Endothelial cell of umbilical vein (primary cell): ENCODE measurements around the gene COX18. TPM values are rescaled to one million over a fixed set of nuclear protein-coding genes. Genes with fewer than 3 reads are reported as not detected.

Experiments
- BruUV-seq: library from RNA; stranded (reverse); fragments of 400-500 nt; replicated peaks from 2 replicates; lab custom pipeline; 2021; lab: Mats Ljungman, UMichigan
- CTCF ChIA-PET: fragments of 300-600, 350-600 bp; sonication (Branson Sonifier 250); formaldehyde crosslinking; loops from one replicate; lab custom pipeline; 2021; ENCODE audit warnings: antibody characterized with exemption, inconsistent platforms; lab: Charles Lee
- POLR2A ChIA-PET: fragments of 300-600, 350-600 bp; sonication (Branson Sonifier 250); formaldehyde crosslinking; loops from one replicate; lab custom pipeline; 2021; ENCODE audit warnings: antibody characterized with exemption, inconsistent platforms; lab: Charles Lee
- DNase-seq: peaks from one replicate; pipeline ENCODE4 v3.0.0-alpha.2; 2011; ENCODE audit warnings: low read depth, low spot score
- FAIRE-seq: peaks from 2 replicates; lab custom pipeline; 2011; peaks lifted over from hg19 to GRCh38; lab: Jason Lieb, UNC
- H2AFZ ChIP-seq: 2 replicates; pipeline ENCODE4 v1.6.0; 2012; ENCODE audit warnings: low read depth, low read length, control low read depth, inconsistent platforms
- H3K27ac ChIP-seq: 2 replicates; pipeline ENCODE4 v1.5.1; 2011; ENCODE audit warnings: low read depth, mild to moderate bottlenecking, control low read depth, low read length, moderate library complexity; ENCODE audit not compliant: insufficient read depth
- H3K27me3 ChIP-seq, 2 experiments: 2 replicates each; pipeline versions ENCODE4 v1.6.0 to v1.6.1; 2011; ENCODE audit warnings: low read length in 2 of 2, mixed read lengths in 1 of 2; ENCODE audit not compliant: control insufficient read depth in 2 of 2, insufficient read depth in 2 of 2
- H3K36me3 ChIP-seq, 2 experiments: 2 replicates in 1 of 2; 3 replicates in 1 of 2; pipeline ENCODE4 v1.5.1; 2011; ENCODE audit warnings: low read length in 2 of 2, mild to moderate bottlenecking in 1 of 2, moderate library complexity in 1 of 2; ENCODE audit not compliant: control insufficient read depth in 2 of 2, insufficient read depth in 2 of 2; ENCODE audit errors: extremely low read depth in 1 of 2
- H3K4me1 ChIP-seq: 3 replicates; pipeline ENCODE4 v1.5.1; 2011; ENCODE audit warnings: mild to moderate bottlenecking, low read length; ENCODE audit not compliant: control insufficient read depth, insufficient read depth; ENCODE audit errors: extremely low read depth
- H3K4me2 ChIP-seq: 2 replicates; pipeline ENCODE4 v1.6.1; 2011; ENCODE audit warnings: low read length, control low read depth, mixed read lengths; ENCODE audit not compliant: insufficient read depth
- H3K4me3 ChIP-seq, 3 experiments: fragments of 200-600 bp in 1 of 3; sonication (generic), shearing (Covaris generic) in 1 of 3; replicated peaks in 1 of 3; 2 replicates each; pipeline ENCODE4 v1.5.1; 2011 to 2016; ENCODE audit warnings: control low read depth in 3 of 3, low read length in 3 of 3, mild to moderate bottlenecking in 2 of 3, inconsistent platforms in 1 of 3, low read depth in 1 of 3, moderate library complexity in 1 of 3; ENCODE audit not compliant: insufficient read depth in 1 of 3
- H3K79me2 ChIP-seq: 2 replicates; pipeline ENCODE4 v1.6.0; 2012; ENCODE audit warnings: low read length, inconsistent platforms; ENCODE audit not compliant: control insufficient read depth, insufficient read depth
- H3K9ac ChIP-seq: replicated peaks from 2 replicates; pipeline ENCODE3; 2011; ENCODE audit warnings: low read length, control low read depth; ENCODE audit not compliant: insufficient read depth; ENCODE audit errors: extremely low read depth
- H3K9me1 ChIP-seq: replicated peaks from 3 replicates; pipeline ENCODE4 v1.6.0; 2011; ENCODE audit warnings: mild to moderate bottlenecking, low read length; ENCODE audit not compliant: control insufficient read depth, insufficient read depth; ENCODE audit errors: extremely low read depth
- H3K9me3 ChIP-seq: replicated peaks from 2 replicates; pipeline ENCODE4 v1.5.1; 2012; ENCODE audit warnings: low read length, inconsistent platforms; ENCODE audit not compliant: control insufficient read depth, insufficient read depth
- H4K20me1 ChIP-seq: replicated peaks from 2 replicates; pipeline ENCODE3; 2011; ENCODE audit warnings: mild to moderate bottlenecking, low read length; ENCODE audit not compliant: control insufficient read depth, insufficient read depth; ENCODE audit errors: extremely low read depth
- EZH2 ChIP-seq: IDR thresholded peaks from 2 replicates; pipeline ENCODE4 v1.6.1; 2012; ENCODE audit warnings: borderline replicate concordance, low read depth, mild to moderate bottlenecking, moderate library complexity, low read length, inconsistent platforms; ENCODE audit not compliant: severe bottlenecking
- POLR2AphosphoS5 ChIP-seq: IDR thresholded peaks from 2 replicates; pipeline ENCODE4 v1.6.1; 2012; ENCODE audit warnings: low read depth, mild to moderate bottlenecking, control low read depth, low read length, moderate library complexity; ENCODE audit not compliant: insufficient read depth
- dilution Hi-C: fragments of 300-500 bp; cut with MboI; formaldehyde crosslinking; loops from one replicate; pipeline ENCODE4 v1.15.0; 2019; ENCODE audit warnings: low sequenced_read_pairs; ENCODE audit not compliant: extremely low pct_ligation_motif_present
- intact Hi-C: fragments of 100-400 bp; cut with micrococcal nuclease; formaldehyde crosslinking; loops from one replicate; pipeline ENCODE4 v1.10.0; 2022
- polyA plus RNA-seq, 4 experiments: library from polyadenylated mRNA; depleted of rRNA in 3 of 4; stranded (reverse) in 3 of 4; unstranded in 1 of 4; fragments of >200 nt; gene quantifications; 2 replicates each; pipeline versions ENCODE4 v1.2.1 to v1.2.3, GENCODE V29; 2011 to 2012; ENCODE audit warnings: missing spikeins in 1 of 4
- small RNA-seq: library from RNA; depleted of rRNA; stranded (forward); fragments of <200 nt; gene quantifications from one replicate; pipeline ENCODE3, GENCODE V24; 2012; ENCODE audit warnings: low replicate concordance, low read depth; ENCODE audit not compliant: insufficient read depth, insufficient read length
- total RNA-seq: library from RNA; stranded (reverse); gene quantifications from 2 replicates; pipeline ENCODE4 v1.2.3, GENCODE V29; 2021

COX18 gene
- total and polyA plus RNA-seq, 2 donors (not counting 3 experiments of a cell fraction or from before 2014, with no cell fraction given), result 11.7 to 13.0 TPM

GRCh38 chr4:73005514-73005913 lies 64.0 kb downstream of the COX18 start:
- TF ChIP-seq EZH2, result no peak
- TF ChIP-seq POLR2AphosphoS5, result no peak
- ChIA-PET POLR2A (no interaction called here), CTCF (no interaction called here)
- H3K4me2 ChIP-seq, result no peak overlapping the region
- no peak overlapping the region for H2AFZ ChIP-seq
- dilution Hi-C loops (no loop called here), intact Hi-C loops (no loop called here)
- DNase-seq (no peak), FAIRE-seq (no peak)
- no peaks in the 10 kb centered on the region for H3K9me3 ChIP-seq
- H4K20me1 ChIP-seq, result no peaks in the 10 kb centered on the region
- H3K79me2 ChIP-seq, result no peaks in the 10 kb centered on the region
- H3K27me3 ChIP-seq, result peaks cover 0 to 8% of the 10 kb centered on the region in 2 experiments
- no peak overlapping the region for H3K9ac ChIP-seq
- BruUV-seq, result no TSS peak
- no peak overlapping the region for H3K27ac ChIP-seq
- no peaks in the 10 kb centered on the region for H3K4me1 ChIP-seq
- no peaks in the 10 kb centered on the region for H3K9me1 ChIP-seq
- H3K36me3 ChIP-seq, result no peaks in the 10 kb centered on the region
- no peak overlapping the region for H3K4me3 ChIP-seq

Small RNA genes lying within 50 kb of the gene (small RNA-seq; reads per million reads assigned to genes)
- gene RNU6ATAC5P, result not detected

Other genes with a start within 250 kb of the COX18 start
- gene ANKRD17, start 189.1 kb upstream of the COX18 start, total RNA-seq, result 64.4 and 67.7 TPM in 2 replicates
- gene ANKRD17, start 189.1 kb upstream of the COX18 start, polyA plus RNA-seq, result 33.3 and 33.5 TPM in 2 replicates